Measurements from ENCODE around the gene RNPEPL1.

- no peak for TF ChIP-seq EZH2 (IDR thresholded peaks at IDR 0.05)
- TF ChIP-seq POLR2AphosphoS5 (IDR thresholded peaks at IDR 0.05; ENCODE audit: borderline replicate concordance, low read depth, low read length), result no peak
- TF ChIP-seq FOXP2 (optimal IDR thresholded peaks at IDR 0.05; ENCODE audit: control extremely low read depth, extremely low read length, insufficient read depth), result no peak
Measured at GRCh38 chr2:240629619-240629967, 61.3 kb downstream of the RNPEPL1 start.

All from SK-N-MC (cell line).